Spleen (tissue), 11 donors: ENCODE data around the gene ACSM3. TPM values are rescaled to one million over a fixed set of nuclear protein-coding genes. Genes with fewer than 3 reads are reported as not detected.

Source experiments
- DNase-seq: peaks from one replicate; pipeline ENCODE4 v3.0.0-alpha.2; 2020
- H3K27ac ChIP-seq, 8 donors: fragments of 200-600 bp; sonication (generic) in 7 of 8; 1 replicate in 4 of 8; 2 replicates in 4 of 8; pipeline versions ENCODE4 v1.5.0 to v1.8.0; 2016 to 2021; ENCODE audit warnings: inconsistent platforms in 4 of 8, mild to moderate bottlenecking in 4 of 8, moderate library complexity in 1 of 8
- H3K27me3 ChIP-seq, 7 donors: fragments of 200-600 bp; sonication (generic) in 6 of 7; replicated peaks in 1 of 7; 1 replicate in 4 of 7; 2 replicates in 3 of 7; pipeline versions ENCODE4 v1.5.0 to v1.8.0; 2016 to 2021; ENCODE audit warnings: inconsistent platforms in 3 of 7, mild to moderate bottlenecking in 1 of 7
- H3K36me3 ChIP-seq, 6 donors: fragments of 200-600 bp; sonication (generic) in 5 of 6; 1 replicate in 4 of 6; 2 replicates in 2 of 6; pipeline versions ENCODE4 v1.5.0 to v1.8.0; 2016 to 2021; ENCODE audit warnings: inconsistent platforms in 2 of 6
- H3K4me1 ChIP-seq, 6 donors: fragments of 200-600 bp; sonication (generic) in 5 of 6; 1 replicate in 3 of 6; 2 replicates in 3 of 6; pipeline versions ENCODE4 v1.5.0 to v1.8.0; 2016 to 2021; ENCODE audit warnings: inconsistent platforms in 3 of 6
- H3K4me3 ChIP-seq, 8 donors: fragments of 200-600 bp; sonication (generic) in 7 of 8; 1 replicate in 4 of 8; 2 replicates in 4 of 8; pipeline versions ENCODE4 v1.5.0 to v1.8.0; 2016 to 2021; ENCODE audit warnings: inconsistent platforms in 4 of 8, mild to moderate bottlenecking in 4 of 8, moderate library complexity in 2 of 8
- H3K9me3 ChIP-seq, 8 donors: fragments of 200-600 bp; sonication (generic) in 7 of 8; 1 replicate in 4 of 8; 2 replicates in 4 of 8; pipeline versions ENCODE4 v1.5.0 to v1.8.0; 2016 to 2021; ENCODE audit warnings: inconsistent platforms in 4 of 8
- CTCF ChIP-seq, 11 experiments: fragments of 200-600 bp in 7 of 11; fragments of 450-650 bp in 4 of 11; sonication (generic) in 4 of 11; IDR thresholded peaks in 8 of 11; conservative IDR thresholded peaks in 3 of 11; 1 replicate in 7 of 11; 2 replicates in 4 of 11; pipeline versions ENCODE4 v1.4.0 to v1.8.0; 2016 to 2021; ENCODE audit warnings: antibody characterized with exemption in 11 of 11, inconsistent platforms in 4 of 11, mild to moderate bottlenecking in 1 of 11
- POLR2A ChIP-seq, 3 donors: fragments of 450-650 bp; IDR thresholded peaks; one replicate each; pipeline ENCODE4 v1.5.1; 2017; ENCODE audit warnings: antibody characterized with exemption in 3 of 3, mild to moderate bottlenecking in 1 of 3
- POLR2AphosphoS5 ChIP-seq, 3 donors: sonication (generic); formaldehyde crosslinking; IDR thresholded peaks; one replicate each; pipeline ENCODE4 v1.5.1; 2017; ENCODE audit warnings: antibody characterized with exemption in 3 of 3
- WGBS, 5 donors: extraction: QIAGEN DNeasy Blood & Tissue Kit in 3 of 5; methylation state at CpG; one replicate each; pipeline versions ENCODE4 v1.1.5 to v1.1.7; 2013 to 2018; 5-methylcytosine and 5-hydroxymethylcytosine counted together
- intact Hi-C: fragments of 100-400 bp; cut with DNase I; formaldehyde crosslinking; loops from one replicate; pipeline ENCODE4 v1.15.0; 2023; ENCODE audit warnings: low total_unique reads
- polyA plus RNA-seq, 3 donors: library from polyadenylated mRNA; stranded (reverse); fragments of 200-250 nt; gene quantifications; one replicate each; pipeline ENCODE4 v1.2.1, GENCODE V29; 2013
- total RNA-seq, 7 donors: library from RNA; depleted of rRNA in 3 of 7; stranded (reverse); fragments of >200 nt in 3 of 7; fragmentation: NEBNext Ultra II Directional in 4 of 7; extraction: Animal tissue kit (Norgen Biotek cat#: 25700) in 4 of 7; gene quantifications; one replicate each; pipeline versions ENCODE4 v1.1.0 to v1.2.1, GENCODE V29; 2016 to 2021
- donor health status: healthy with polysubstance abuse.
- donor health status: DM: no; HTN: no; CAD: no; lungs with moderate emphysema.
- donor health status: DM: no; HTN: no; CAD: no.
- donor health status: Bipolar disorder and iron deficiency.
- donor health status: healthy.
- donor health status: DM: no; HTN: no; CAD: no.
- donor health status: DM: yes; HTN: yes; CAD: no.

ACSM3 gene
- total and polyA plus RNA-seq, 10 donors, result 2.6 to 9.0 (median 4.2) TPM

GRCh38 chr16:20747030-20747816, 16.6 kb upstream of the ACSM3 start:
- Histone ChIP-seq H3K27me3 (no peaks in the 10 kb centered on the region), H3K9me3 (peaks cover 10 to 30% (median 25%) of the 10 kb centered on the region in 8 donors), H3K27ac (peak overlapping the region in 3 of 8 donors; percentile 4 to 56 (median 26)), H3K4me3 (no peak overlapping the region), H3K4me1 (peaks cover 0 to 12% (median 7%) of the 10 kb centered on the region in 6 donors), H3K36me3 (no peaks in the 10 kb centered on the region)
- DNase-seq, result no peak
- intact Hi-C loops, result no loop called here
- 53 to 66% (median 61%) methylated on average over 4 of the region's 4 CpGs for WGBS, 5 donors
- TF ChIP-seq POLR2AphosphoS5 (IDR thresholded peaks at IDR 0.05) (no peak), POLR2A (IDR thresholded peaks at IDR 0.05) (no peak), CTCF (IDR thresholded peaks at IDR 0.05 in 8 of 11, conservative IDR thresholded peaks at IDR 0.05 in 3 of 11) (no peak)

GRCh38 chr16:20749474-20749873, 14.3 kb upstream of the ACSM3 start:
- WGBS, 5 donors, result 84 to 94% (median 90%) methylated on average over 1 of the region's 1 CpG
- no peak for TF ChIP-seq POLR2A (IDR thresholded peaks at IDR 0.05)
- TF ChIP-seq CTCF (IDR thresholded peaks at IDR 0.05 in 8 of 11, conservative IDR thresholded peaks at IDR 0.05 in 3 of 11), result no peak
- TF ChIP-seq POLR2AphosphoS5 (IDR thresholded peaks at IDR 0.05), result no peak
- no peak for DNase-seq
- Histone ChIP-seq H3K4me3 (no peak overlapping the region), H3K36me3 (no peaks in the 10 kb centered on the region), H3K4me1 (peaks cover 0 to 9% (median 5%) of the 10 kb centered on the region in 6 donors), H3K27ac (no peak overlapping the region), H3K27me3 (no peaks in the 10 kb centered on the region), H3K9me3 (peaks cover 10 to 30% (median 25%) of the 10 kb centered on the region in 8 donors)
- intact Hi-C loops, result no loop called here

GRCh38 chr16:20750558-20750957, 13.3 kb upstream of the ACSM3 start:
- Histone ChIP-seq H3K4me3 (no peak overlapping the region), H3K9me3 (peaks cover 10 to 33% (median 25%) of the 10 kb centered on the region in 8 donors), H3K27me3 (no peaks in the 10 kb centered on the region), H3K36me3 (no peaks in the 10 kb centered on the region), H3K4me1 (no peaks in the 10 kb centered on the region), H3K27ac (no peak overlapping the region)
- DNase-seq, result no peak
- intact Hi-C loops, result no loop called here
- 70 to 100% (median 88%) methylated on average over 1 of the region's 1 CpG for WGBS, 5 donors
- TF ChIP-seq POLR2AphosphoS5 (IDR thresholded peaks at IDR 0.05) (no peak), CTCF (IDR thresholded peaks at IDR 0.05 in 8 of 11, conservative IDR thresholded peaks at IDR 0.05 in 3 of 11) (no peak), POLR2A (IDR thresholded peaks at IDR 0.05) (no peak)

- H3K9me3 ChIP-seq, result peaks cover 0 to 7% (median under 1%) of the 10 kb centered on the region in 8 donors
- no peak overlapping the region for H3K27ac ChIP-seq
- intact Hi-C loops, result no loop called here
- H3K27me3 ChIP-seq, result no peaks in the 10 kb centered on the region
- H3K4me1 ChIP-seq, result no peaks in the 10 kb centered on the region
- DNase-seq, result no peak
- 81 to 95% (median 85%) methylated on average over 1 of the region's 1 CpG for WGBS, 5 donors
- H3K36me3 ChIP-seq, result no peaks in the 10 kb centered on the region
- no peak overlapping the region for H3K4me3 ChIP-seq
- TF ChIP-seq POLR2A (IDR thresholded peaks at IDR 0.05) (no peak), CTCF (IDR thresholded peaks at IDR 0.05 in 8 of 11, conservative IDR thresholded peaks at IDR 0.05 in 3 of 11) (no peak), POLR2AphosphoS5 (IDR thresholded peaks at IDR 0.05) (no peak)
Observed at GRCh38 chr16:20753727-20754126, 10.1 kb upstream of the ACSM3 start.
